ENCODE data around the gene FAM120A.
A peak's percentile ranks its signal among the peaks of the same experiment; 100 is the strongest.

The FAM120A gene

GRCh38 chr9:93447655-93448054 lies 3.8 kb upstream of the FAM120A start:
- DNase-seq: no peak

- peak; percentile 68 to 72 for DNase-seq
Measured at GRCh38 chr9:93451849-93452709, 594 bp downstream of the FAM120A start.

- peak; percentile 34 to 46 for DNase-seq
Measured at GRCh38 chr9:93452710-93453046, 1.2 kb downstream of the FAM120A start.

GRCh38 chr9:93453047-93453914 lies 1.8 kb downstream of the FAM120A start, which contains the start of gene FAM120AOS:
Gene FAM120AOS (minus strand): TSS chr9:93453581. CDS start chr9:93452709, 872 bp downstream.
- DNase-seq: peak; percentile 88 to 89

- DNase-seq: no peak
Measured at GRCh38 chr9:93456022-93456421, 4.5 kb downstream of the FAM120A start.

GRCh38 chr9:93456504-93456903 lies 5.0 kb downstream of the FAM120A start:
- DNase-seq: no peak

GRCh38 chr9:93457006-93457405 lies 5.5 kb downstream of the FAM120A start:
- DNase-seq: no peak

GRCh38 chr9:93458712-93459111 lies 7.2 kb downstream of the FAM120A start:
- DNase-seq: no peak

- no peak for DNase-seq
Measured at GRCh38 chr9:93459432-93459847, 8.0 kb downstream of the FAM120A start.

- DNase-seq: no peak
Measured at GRCh38 chr9:93460689-93461413, 9.4 kb downstream of the FAM120A start.

GRCh38 chr9:93461414-93461743 lies 9.9 kb downstream of the FAM120A start:
- DNase-seq: no peak

- no peak for DNase-seq
Measured at GRCh38 chr9:93461821-93462220, 10.3 kb downstream of the FAM120A start.

GRCh38 chr9:93463638-93464248 lies 12.3 kb downstream of the FAM120A start:
- no peak for DNase-seq

GRCh38 chr9:93464395-93464794 lies 12.9 kb downstream of the FAM120A start:
- DNase-seq: no peak

- no peak for DNase-seq
Measured at GRCh38 chr9:93464876-93465275, 13.4 kb downstream of the FAM120A start.

GRCh38 chr9:93465855-93466254 lies 14.4 kb downstream of the FAM120A start:
- no peak for DNase-seq

GRCh38 chr9:93466416-93467061 lies 15.1 kb downstream of the FAM120A start:
- no peak for DNase-seq

GRCh38 chr9:93467062-93467416 lies 15.6 kb downstream of the FAM120A start:
- DNase-seq: no peak

GRCh38 chr9:93467462-93467861 lies 16.0 kb downstream of the FAM120A start:
- DNase-seq: no peak

GRCh38 chr9:93468763-93469456 lies 17.4 kb downstream of the FAM120A start:
- no peak for DNase-seq

- DNase-seq: no peak
Measured at GRCh38 chr9:93470391-93470790, 18.9 kb downstream of the FAM120A start.

GRCh38 chr9:93471124-93471523 lies 19.6 kb downstream of the FAM120A start:
- DNase-seq: no peak
